Rectal smooth muscle tissue (tissue), 1 donor: Measurements from ENCODE around the gene ST6GALNAC3.

ENCODE experiments used
- H3K27ac ChIP-seq: one replicate; pipeline ENCODE4 v1.7.0; 2013; ENCODE audit warnings: low read depth, low read length, inconsistent platforms
- H3K27me3 ChIP-seq: one replicate; pipeline ENCODE4 v1.7.0; 2013; ENCODE audit warnings: low read length; ENCODE audit not compliant: control insufficient read depth, insufficient read depth
- H3K36me3 ChIP-seq: one replicate; pipeline ENCODE4 v1.7.0; 2013; ENCODE audit warnings: low read length; ENCODE audit not compliant: control insufficient read depth, insufficient read depth
- H3K4me1 ChIP-seq: one replicate; pipeline ENCODE4 v1.7.0; 2013; ENCODE audit warnings: low read length; ENCODE audit not compliant: control insufficient read depth, insufficient read depth
- H3K4me3 ChIP-seq: one replicate; pipeline ENCODE4 v1.7.0; 2013; ENCODE audit warnings: low read length
- H3K9ac ChIP-seq: one replicate; pipeline ENCODE4 v1.7.0; 2013; ENCODE audit warnings: low read length

The ST6GALNAC3 gene

DNA sequence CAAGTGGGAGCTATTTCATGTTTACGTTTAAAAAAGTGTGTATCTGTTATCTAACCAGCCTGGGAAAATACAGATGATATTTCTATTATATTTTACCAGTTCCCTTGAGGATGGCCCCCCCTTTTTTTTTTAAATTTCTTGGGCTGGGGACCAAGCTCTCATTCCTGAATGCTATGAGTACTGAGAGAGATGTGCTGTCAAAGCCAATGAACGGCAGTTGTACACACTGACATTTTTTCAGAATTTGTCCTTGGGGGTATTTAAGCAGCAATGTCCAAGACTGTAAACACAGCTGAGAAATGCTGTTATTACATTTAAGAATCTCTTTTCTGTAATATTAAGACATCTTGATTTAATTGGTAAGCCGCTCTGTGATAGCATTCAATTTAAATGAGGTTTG lies 177.9 kb downstream of the ST6GALNAC3 start:
- H3K4me3 ChIP-seq = no peak overlapping the region
- H3K27ac ChIP-seq = no peak overlapping the region
- no peaks in the 10 kb centered on the region for H3K4me1 ChIP-seq
- H3K27me3 ChIP-seq = no peaks in the 10 kb centered on the region
- no peaks in the 10 kb centered on the region for H3K36me3 ChIP-seq
- no peak overlapping the region for H3K9ac ChIP-seq

DNA sequence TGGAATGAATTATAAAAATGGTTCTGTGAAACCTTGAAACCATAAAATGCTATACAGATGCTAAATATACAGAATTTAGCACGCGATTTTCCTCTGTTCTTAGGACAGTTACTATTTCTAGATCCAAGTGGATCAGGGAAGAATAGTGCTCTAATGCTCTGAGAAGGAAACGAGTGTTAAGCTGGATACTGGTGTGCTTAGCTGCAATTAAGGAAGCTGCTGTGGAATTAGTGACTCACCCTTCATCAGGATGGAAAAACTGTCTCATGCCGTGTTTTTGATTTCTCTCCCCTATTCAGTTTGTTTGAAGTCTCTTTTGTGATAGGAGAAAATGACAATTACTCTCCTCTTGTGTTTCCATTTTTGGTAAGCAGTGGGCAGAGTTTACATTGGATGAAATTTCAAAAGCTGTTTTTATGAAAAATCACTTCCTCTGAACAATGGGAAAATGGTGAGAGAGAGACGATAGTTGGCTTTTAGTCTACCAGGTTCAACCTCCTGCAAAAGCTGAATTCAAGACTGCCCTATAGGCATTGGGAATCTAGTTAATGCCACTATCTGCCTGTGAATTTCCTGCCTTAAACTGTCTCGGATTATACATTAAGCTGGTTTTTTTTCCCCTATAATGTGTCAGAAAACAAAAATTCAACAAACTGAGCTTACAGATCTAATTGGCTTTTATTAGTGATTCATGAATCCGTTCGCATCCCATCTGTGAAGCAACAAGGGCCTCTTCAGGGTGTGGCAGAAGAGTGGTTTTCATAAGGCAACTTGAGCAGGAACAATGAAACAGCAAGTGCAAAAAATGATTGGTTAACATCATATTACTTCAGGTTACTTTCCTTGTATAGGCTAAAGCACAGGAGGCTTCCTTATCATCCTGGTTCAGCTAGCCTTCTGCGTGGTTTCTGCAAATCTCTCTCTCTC lies 179.8 kb downstream of the ST6GALNAC3 start:
- no peak overlapping the region for H3K9ac ChIP-seq
- H3K4me1 ChIP-seq = no peaks in the 10 kb centered on the region
- H3K4me3 ChIP-seq = no peak overlapping the region
- H3K27ac ChIP-seq = no peak overlapping the region
- H3K27me3 ChIP-seq = no peaks in the 10 kb centered on the region
- no peaks in the 10 kb centered on the region for H3K36me3 ChIP-seq

DNA sequence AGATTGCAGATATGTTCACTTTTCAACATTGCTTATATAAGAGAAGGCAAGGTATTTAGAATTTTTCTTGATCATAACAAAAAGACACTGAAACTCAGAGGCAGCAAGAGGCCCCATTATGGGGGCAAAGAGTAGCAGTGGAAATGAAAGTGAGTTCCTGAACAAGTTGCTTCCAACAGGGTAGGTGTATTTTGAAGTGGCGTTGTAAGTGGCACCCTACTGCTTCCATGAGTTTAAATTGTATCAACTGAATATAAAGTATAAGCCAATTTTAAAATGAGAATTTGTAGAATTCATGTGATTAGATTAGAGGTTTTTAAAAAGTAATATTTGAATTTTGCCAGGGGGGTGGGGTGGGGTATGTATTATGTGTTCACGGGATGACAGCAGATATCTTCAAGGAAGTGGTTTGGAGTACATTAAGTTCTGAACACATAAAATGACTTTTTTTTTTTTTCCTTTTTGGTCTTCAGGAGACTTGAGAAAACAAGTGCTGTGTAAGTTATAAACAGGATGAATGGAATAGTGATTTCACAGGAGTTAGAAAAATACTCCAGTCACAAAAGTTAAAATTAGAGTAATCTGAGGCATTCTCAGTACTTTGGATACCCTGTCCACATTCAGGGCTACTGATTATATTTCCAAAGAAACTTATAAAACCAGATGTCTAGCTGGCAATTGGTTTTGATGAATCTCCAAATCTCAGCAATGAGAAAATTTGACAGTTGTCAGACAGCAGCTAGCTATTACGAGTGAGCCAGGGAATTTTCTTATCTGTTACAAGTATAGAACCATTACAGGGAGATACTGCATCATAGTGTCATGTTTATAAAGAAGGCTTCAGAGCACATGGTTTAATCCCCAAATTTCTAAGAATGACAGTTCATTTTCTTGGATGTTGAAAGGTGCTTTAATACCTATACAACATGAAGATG lies 182.0 kb downstream of the ST6GALNAC3 start:
- Histone ChIP-seq H3K27ac (no peak overlapping the region), H3K4me3 (no peak overlapping the region), H3K9ac (no peak overlapping the region), H3K36me3 (no peaks in the 10 kb centered on the region), H3K4me1 (no peaks in the 10 kb centered on the region), H3K27me3 (no peaks in the 10 kb centered on the region)

DNA sequence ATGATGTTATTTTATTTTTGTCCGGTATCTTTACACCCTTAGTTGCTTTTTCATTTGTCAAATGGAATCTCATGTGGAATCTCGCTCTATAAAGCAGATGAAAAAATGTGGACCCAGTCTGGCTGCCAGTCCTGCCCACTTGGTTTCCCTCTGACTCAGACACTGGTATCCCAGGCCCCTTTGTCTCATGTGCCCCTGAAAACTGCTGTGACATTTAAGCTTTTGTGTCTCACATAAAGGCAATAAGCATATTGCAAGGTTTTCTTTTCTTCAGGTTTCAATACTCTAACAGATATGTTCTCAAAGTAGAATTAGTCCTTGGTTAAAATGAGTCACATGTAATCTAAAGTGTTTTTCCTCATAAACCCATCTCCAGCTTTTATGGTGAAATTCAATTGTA lies 183.3 kb downstream of the ST6GALNAC3 start:
- no peak overlapping the region for H3K27ac ChIP-seq
- H3K36me3 ChIP-seq = no peaks in the 10 kb centered on the region
- no peaks in the 10 kb centered on the region for H3K4me1 ChIP-seq
- H3K4me3 ChIP-seq = no peak overlapping the region
- H3K9ac ChIP-seq = no peak overlapping the region
- no peaks in the 10 kb centered on the region for H3K27me3 ChIP-seq

DNA sequence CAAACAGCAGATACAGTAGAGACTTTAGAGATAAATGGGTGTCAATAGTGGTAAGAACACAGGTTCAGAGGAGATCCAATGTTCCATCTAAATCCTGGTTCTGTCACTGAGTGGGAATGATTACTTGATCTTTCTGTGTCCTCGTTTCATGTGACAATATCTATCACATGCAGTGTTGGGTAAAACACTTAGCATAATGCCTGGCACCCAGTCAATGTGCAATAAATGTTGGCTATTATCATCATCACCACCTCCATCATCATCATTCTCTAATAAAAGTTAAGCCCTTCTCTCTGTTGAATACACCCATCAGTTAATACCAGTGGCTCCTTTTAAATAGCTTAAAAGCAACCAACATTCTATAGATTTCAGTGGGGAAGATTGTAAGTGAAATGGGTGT lies 184.7 kb downstream of the ST6GALNAC3 start:
- H3K4me1 ChIP-seq = no peaks in the 10 kb centered on the region
- no peak overlapping the region for H3K4me3 ChIP-seq
- no peak overlapping the region for H3K27ac ChIP-seq
- H3K36me3 ChIP-seq = no peaks in the 10 kb centered on the region
- no peak overlapping the region for H3K9ac ChIP-seq
- no peaks in the 10 kb centered on the region for H3K27me3 ChIP-seq

DNA sequence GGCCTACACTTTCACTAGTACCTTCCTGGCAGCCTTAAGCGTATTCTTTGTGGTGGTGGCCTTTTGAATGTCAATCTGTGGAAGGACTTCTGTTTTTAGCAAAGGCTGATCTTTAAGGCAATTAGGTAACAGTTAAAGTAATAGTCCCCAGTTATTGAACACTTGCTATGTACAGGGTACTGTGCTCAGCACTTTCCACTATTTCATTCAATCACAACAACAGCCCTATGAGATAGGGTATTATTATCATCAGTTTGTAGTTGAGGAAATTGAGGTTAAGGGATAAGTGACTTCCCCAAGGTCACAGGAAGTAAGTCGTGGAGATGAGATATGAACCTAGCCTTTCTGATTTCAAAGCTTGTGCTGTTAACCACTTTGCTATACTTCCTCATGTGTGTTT lies 185.7 kb downstream of the ST6GALNAC3 start:
- Histone ChIP-seq H3K4me3 (no peak overlapping the region), H3K36me3 (no peaks in the 10 kb centered on the region)

DNA sequence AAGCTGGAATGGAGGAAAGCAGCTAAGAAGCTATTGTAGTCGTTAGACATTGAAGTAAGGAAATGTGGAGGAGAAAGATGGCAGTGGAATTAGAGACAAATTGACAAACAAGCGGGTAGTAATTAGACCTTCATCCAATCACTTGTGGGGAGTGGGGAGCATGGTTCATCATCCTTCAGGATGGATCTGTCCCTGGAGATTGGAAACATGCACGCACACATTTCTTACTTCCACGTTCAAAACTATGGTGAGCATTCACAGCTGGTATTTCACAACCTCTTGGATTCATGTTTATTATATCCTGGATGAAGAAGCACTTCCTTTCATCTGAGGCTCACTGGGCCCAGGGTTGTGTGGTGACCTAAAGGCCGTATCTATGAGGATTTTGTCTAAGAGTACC lies 188.1 kb downstream of the ST6GALNAC3 start:
- Histone ChIP-seq H3K4me3 (no peak overlapping the region), H3K4me1 (no peaks in the 10 kb centered on the region), H3K9ac (no peak overlapping the region), H3K36me3 (no peaks in the 10 kb centered on the region), H3K27ac (no peak overlapping the region), H3K27me3 (no peaks in the 10 kb centered on the region)

More for the DNA sequence above, 185.7 kb downstream of the ST6GALNAC3 start:
- Histone ChIP-seq H3K27me3 (no peaks in the 10 kb centered on the region), H3K27ac (no peak overlapping the region), H3K9ac (no peak overlapping the region), H3K4me1 (no peaks in the 10 kb centered on the region)

DNA sequence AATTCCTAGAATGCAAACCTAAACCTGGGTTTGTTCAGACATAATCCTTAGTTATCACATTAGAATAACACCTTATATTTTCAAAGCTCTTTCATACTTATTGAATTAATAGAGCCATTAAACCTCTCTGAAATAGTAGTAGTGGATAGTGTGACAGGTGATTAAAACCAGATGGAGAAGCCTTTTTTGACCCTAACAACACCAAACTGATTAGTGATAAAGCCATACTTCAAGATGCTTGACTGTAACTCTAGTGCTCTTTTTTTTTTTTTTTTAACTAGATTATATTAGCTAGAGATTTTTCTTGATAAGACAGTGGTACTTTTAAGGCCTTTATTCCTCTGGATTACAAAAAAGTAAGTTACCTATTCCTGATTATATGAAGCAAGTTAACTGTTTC lies 190.1 kb downstream of the ST6GALNAC3 start:
- Histone ChIP-seq H3K36me3 (no peaks in the 10 kb centered on the region), H3K27me3 (no peaks in the 10 kb centered on the region)

DNA sequence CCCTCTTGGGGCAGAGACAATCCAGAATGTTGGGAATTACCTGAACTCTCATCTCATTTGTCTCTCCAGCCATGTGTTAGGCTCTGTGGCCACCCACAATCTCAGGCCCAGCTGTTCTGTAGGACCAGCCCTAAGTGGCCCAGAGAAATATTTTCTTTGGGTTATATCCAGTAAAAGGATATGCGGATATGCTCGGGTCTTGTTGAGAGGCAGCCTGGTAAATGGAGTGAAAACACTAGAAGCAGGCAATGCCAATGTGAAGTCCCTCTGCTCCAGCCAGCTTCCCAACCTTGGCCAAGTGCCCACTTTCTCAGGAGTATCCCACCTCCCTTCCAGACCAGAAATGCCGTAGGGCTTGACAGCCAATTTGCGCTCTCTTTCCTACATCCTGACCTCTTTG lies 192.2 kb downstream of the ST6GALNAC3 start:
- Histone ChIP-seq H3K9ac (no peak overlapping the region), H3K27me3 (no peaks in the 10 kb centered on the region), H3K36me3 (no peaks in the 10 kb centered on the region), H3K4me1 (no peaks in the 10 kb centered on the region), H3K27ac (no peak overlapping the region), H3K4me3 (no peak overlapping the region)

More for the DNA sequence above, 190.1 kb downstream of the ST6GALNAC3 start:
- H3K4me3 ChIP-seq = no peak overlapping the region
- H3K9ac ChIP-seq = no peak overlapping the region
- H3K4me1 ChIP-seq = no peaks in the 10 kb centered on the region
- no peak overlapping the region for H3K27ac ChIP-seq

DNA sequence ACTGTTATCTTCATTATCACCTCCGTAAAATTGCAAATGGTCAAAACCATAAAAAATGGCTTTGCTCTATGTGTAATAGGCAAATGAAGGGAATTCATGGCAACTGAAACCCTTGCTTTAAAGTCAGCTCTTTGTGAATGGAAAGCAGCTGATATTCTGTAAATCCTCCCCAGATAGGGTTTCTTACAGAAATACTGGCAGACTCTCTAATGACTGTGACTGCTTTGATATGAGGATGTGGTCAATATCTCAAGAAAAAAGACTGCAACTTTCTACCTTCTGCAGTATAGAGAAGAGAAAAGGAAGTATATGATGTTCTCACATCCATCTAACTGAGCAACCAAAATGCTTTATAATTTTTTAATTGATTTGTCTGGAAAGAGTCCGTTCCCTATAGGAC lies 193.1 kb downstream of the ST6GALNAC3 start:
- Histone ChIP-seq H3K36me3 (no peaks in the 10 kb centered on the region), H3K4me1 (no peaks in the 10 kb centered on the region), H3K4me3 (no peak overlapping the region), H3K27me3 (no peaks in the 10 kb centered on the region), H3K9ac (no peak overlapping the region), H3K27ac (no peak overlapping the region)

DNA sequence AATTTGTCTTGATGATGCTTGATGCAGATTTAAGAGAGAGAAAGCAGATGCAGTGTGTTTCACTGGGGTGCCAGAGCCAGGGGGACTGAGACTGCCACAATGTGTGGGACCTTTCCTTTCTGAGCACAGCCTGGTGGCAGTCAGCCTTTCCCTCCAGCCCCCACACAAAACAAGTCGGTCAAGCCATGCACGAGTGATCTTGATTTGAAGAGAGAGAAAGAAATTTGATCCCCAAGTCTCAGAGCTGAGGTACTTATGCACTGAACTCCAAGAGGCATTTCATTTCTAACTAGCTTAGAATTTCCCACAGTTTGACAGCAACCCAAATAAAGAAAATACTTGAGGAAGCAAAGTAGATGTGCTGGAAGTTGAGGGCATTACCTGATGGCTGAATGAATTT lies 193.8 kb downstream of the ST6GALNAC3 start:
- no peaks in the 10 kb centered on the region for H3K27me3 ChIP-seq
- no peak overlapping the region for H3K27ac ChIP-seq
- no peak overlapping the region for H3K9ac ChIP-seq

DNA sequence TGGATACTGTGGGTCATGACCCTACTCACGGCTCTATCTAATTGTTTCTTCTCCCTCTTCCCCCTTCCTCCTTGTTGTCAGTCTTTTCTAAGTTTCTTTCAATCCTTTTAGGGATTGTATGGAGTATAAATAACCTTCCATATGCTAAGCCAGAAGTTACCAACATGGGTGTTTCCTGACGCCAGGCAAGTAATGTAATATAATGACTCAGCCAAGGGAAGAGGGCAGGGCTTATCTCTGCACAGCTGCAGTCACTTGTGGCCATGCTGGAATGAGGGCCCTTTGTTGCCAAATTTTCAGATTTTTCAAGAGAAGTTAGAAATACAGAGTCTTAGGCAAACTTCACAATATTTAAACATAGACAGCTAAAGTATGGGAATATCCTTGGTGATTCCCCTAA lies 194.6 kb downstream of the ST6GALNAC3 start:
- Histone ChIP-seq H3K4me1 (no peaks in the 10 kb centered on the region), H3K27me3 (no peaks in the 10 kb centered on the region), H3K36me3 (no peaks in the 10 kb centered on the region), H3K27ac (no peak overlapping the region), H3K9ac (no peak overlapping the region), H3K4me3 (no peak overlapping the region)

More for the DNA sequence above, 193.8 kb downstream of the ST6GALNAC3 start:
- no peaks in the 10 kb centered on the region for H3K36me3 ChIP-seq
- H3K4me3 ChIP-seq = no peak overlapping the region
- no peaks in the 10 kb centered on the region for H3K4me1 ChIP-seq
